Mucosa of descending colon (tissue), 3 donors: ENCODE measurements around the gene RAB44. TPM values are rescaled to one million over a fixed set of nuclear protein-coding genes. Genes with fewer than 3 reads are reported as not detected.

Source experiments
- ATAC-seq: fragments of 200-7000 bp; cut with Tn5 transposase; one replicate; pipeline ENCODE4 v1.9.1; 2020; ENCODE audit warnings: mild to moderate bottlenecking, moderate library complexity
- DNase-seq, 3 donors: peaks; one replicate each; pipeline ENCODE4 v3.0.0-alpha.2; 2020
- H3K36me3 ChIP-seq: fragments of 200-600 bp; one replicate; pipeline ENCODE4 v1.8.0; 2021; ENCODE audit warnings: low read depth, mild to moderate bottlenecking
- H3K4me1 ChIP-seq: fragments of 200-600 bp; one replicate; pipeline ENCODE4 v1.8.0; 2021; ENCODE audit warnings: low read depth, mild to moderate bottlenecking
- H3K4me3 ChIP-seq: fragments of 200-600 bp; one replicate; pipeline ENCODE4 v1.8.0; 2021; ENCODE audit warnings: mild to moderate bottlenecking
- H3K9me3 ChIP-seq: fragments of 200-600 bp; one replicate; pipeline ENCODE4 v1.8.0; 2021; ENCODE audit warnings: mild to moderate bottlenecking
- CTCF ChIP-seq: fragments of 200-600 bp; IDR thresholded peaks from one replicate; pipeline ENCODE4 v1.8.0; 2022; ENCODE audit warnings: antibody characterized with exemption, mild to moderate bottlenecking
- intact Hi-C, 2 donors: fragments of 100-400 bp; cut with DNase I in 1 of 2; cut with micrococcal nuclease in 1 of 2; formaldehyde crosslinking; loops; one replicate each; pipeline versions ENCODE4 v1.11.0 to v1.11.1; 2022; cut with DNase I, micrococcal nuclease
- total RNA-seq, 3 donors: library from RNA; stranded (reverse); fragmentation: NEBNext Ultra II Directional in 2 of 3; extraction: Animal tissue kit (Norgen Biotek cat#: 25700) in 2 of 3; gene quantifications; one replicate each; pipeline versions ENCODE4 v1.2.1 to v1.2.4, GENCODE V29; 2021 to 2023
- donor health status: DM: no; HTN: no; CAD: no; lungs with moderate emphysema.
- donor health status: DM: no; HTN: no; CAD: no.
- donor health status: DM: no; HTN: yes; CAD: no.

Gene RAB44
- total RNA-seq, 3 donors from 2014 or later: 0.32 to 0.53 (median 0.32) TPM

- Histone ChIP-seq H3K36me3 (no peaks in the 10 kb centered on the region), H3K4me3 (no peak overlapping the region), H3K4me1 (no peaks in the 10 kb centered on the region), H3K9me3 (no peaks in the 10 kb centered on the region)
- no peak for TF ChIP-seq CTCF
- ATAC-seq (peak; percentile 74), DNase-seq (no peak)
- intact Hi-C loops: no loop called here
Observed at GRCh38 chr6:36699348-36699747, 1.7 kb downstream of the RAB44 start.

GRCh38 chr6:36700071-36700812 lies 2.6 kb downstream of the RAB44 start:
- Histone ChIP-seq H3K4me1 (no peaks in the 10 kb centered on the region), H3K36me3 (no peaks in the 10 kb centered on the region), H3K4me3 (no peak overlapping the region), H3K9me3 (no peaks in the 10 kb centered on the region)
- ATAC-seq (no peak), DNase-seq (no peak)
- TF ChIP-seq CTCF: no peak
- intact Hi-C loops: no loop called here

- DNase-seq: no peak
- Histone ChIP-seq H3K4me1 (no peaks in the 10 kb centered on the region), H3K4me3 (no peak overlapping the region), H3K9me3 (no peaks in the 10 kb centered on the region), H3K36me3 (no peaks in the 10 kb centered on the region)
- no peak for TF ChIP-seq CTCF
- intact Hi-C loops: no loop called here
- no peak for ATAC-seq
Observed at GRCh38 chr6:36700831-36701230, 3.2 kb downstream of the RAB44 start.

GRCh38 chr6:36701401-36701991 lies 3.9 kb downstream of the RAB44 start:
- Histone ChIP-seq H3K4me3 (no peak overlapping the region), H3K9me3 (no peaks in the 10 kb centered on the region), H3K36me3 (no peaks in the 10 kb centered on the region), H3K4me1 (no peaks in the 10 kb centered on the region)
- intact Hi-C loops: no loop called here
- DNase-seq: no peak
- ATAC-seq: peak; percentile 38
- no peak for TF ChIP-seq CTCF

GRCh38 chr6:36702656-36703055 lies 5.0 kb downstream of the RAB44 start:
- Histone ChIP-seq H3K36me3 (no peaks in the 10 kb centered on the region), H3K4me1 (no peaks in the 10 kb centered on the region), H3K9me3 (no peaks in the 10 kb centered on the region), H3K4me3 (no peak overlapping the region)
- intact Hi-C loops: no loop called here
- no peak for DNase-seq
- no peak for TF ChIP-seq CTCF
- ATAC-seq: no peak
